HEK293T (cell line): ENCODE results near the gene CYP21A2.

ENCODE experiments used
- CTBP1 ChIP-seq: fragments of 450-650 bp; IDR thresholded peaks from 2 replicates; pipeline ENCODE4 v1.6.1; 2016; ENCODE audit warnings: borderline replicate concordance
- FOXA1 ChIP-seq: fragments of 450-650 bp; IDR thresholded peaks from 2 replicates; pipeline ENCODE4 v1.6.1; 2016; ENCODE audit warnings: mild to moderate bottlenecking
- FOXM1 ChIP-seq: fragments of 450-650 bp; IDR thresholded peaks from 2 replicates; pipeline ENCODE4 v1.6.1; 2017; ENCODE audit warnings: mild to moderate bottlenecking, borderline replicate concordance
- HDGF ChIP-seq: fragments of 450-650 bp; IDR thresholded peaks from 2 replicates; pipeline ENCODE4 v1.6.1; 2017; ENCODE audit warnings: antibody characterized with exemption, borderline replicate concordance
- L3MBTL2 ChIP-seq: fragments of 450-650 bp; conservative IDR thresholded peaks from 2 replicates; pipeline ENCODE4 v1.6.1; 2016; ENCODE audit warnings: mild to moderate bottlenecking
- NFRKB ChIP-seq: fragments of 450-650 bp; IDR thresholded peaks from 2 replicates; pipeline ENCODE4 v1.6.1; 2016; ENCODE audit warnings: mild to moderate bottlenecking, moderate library complexity
- SUZ12 ChIP-seq: fragments of 450-650 bp; IDR thresholded peaks from 2 replicates; pipeline ENCODE4 v1.6.1; 2016; ENCODE audit warnings: mild to moderate bottlenecking
- TARDBP ChIP-seq: fragments of 450-650 bp; IDR thresholded peaks from 2 replicates; pipeline ENCODE4 v1.6.1; 2016
- ZNF384 ChIP-seq: fragments of 450-650 bp; IDR thresholded peaks from 2 replicates; pipeline ENCODE4 v1.6.1; 2016

DNA sequence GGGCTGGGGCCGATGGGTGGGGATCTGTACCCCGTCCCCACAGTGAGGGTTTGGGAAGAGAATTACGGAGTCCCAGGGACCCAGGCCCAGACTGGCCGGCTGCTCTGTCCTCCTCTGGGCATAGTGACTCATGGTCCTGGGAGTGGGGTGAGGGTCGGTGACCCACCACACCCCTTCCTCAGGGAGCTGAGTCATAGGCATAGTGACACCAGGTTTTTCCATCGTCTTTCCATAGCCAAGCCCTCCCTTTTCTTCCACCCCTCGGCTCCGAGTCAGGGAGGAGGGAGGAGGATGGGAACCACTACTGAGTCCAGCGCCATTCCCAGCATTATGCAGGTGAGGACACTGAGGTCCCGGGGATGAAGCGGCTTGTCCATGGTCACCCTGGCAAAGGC lies 8.9 kb downstream of the CYP21A2 start:
- TF ChIP-seq L3MBTL2: no peak
- no peak for TF ChIP-seq FOXA1
- TF ChIP-seq HDGF: no peak
- TF ChIP-seq SUZ12: no peak
- TF ChIP-seq FOXM1: no peak
- TF ChIP-seq ZNF384: no peak
- no peak for TF ChIP-seq TARDBP
- TF ChIP-seq NFRKB: no peak
- no peak for TF ChIP-seq CTBP1
